Stimulated activated CD8-positive, alpha-beta memory T cell treated with anti-CD3 and anti-CD28 coated beads, Interleukin-4, amount 100 ng/mL, for 24 hours (primary cell): ENCODE data around the gene FHIP1A.

Source experiments
- DNase-seq: peaks from one replicate; pipeline ENCODE4 v3.0.0-alpha.2; 2020; ENCODE audit warnings: low read depth

Gene FHIP1A

DNA sequence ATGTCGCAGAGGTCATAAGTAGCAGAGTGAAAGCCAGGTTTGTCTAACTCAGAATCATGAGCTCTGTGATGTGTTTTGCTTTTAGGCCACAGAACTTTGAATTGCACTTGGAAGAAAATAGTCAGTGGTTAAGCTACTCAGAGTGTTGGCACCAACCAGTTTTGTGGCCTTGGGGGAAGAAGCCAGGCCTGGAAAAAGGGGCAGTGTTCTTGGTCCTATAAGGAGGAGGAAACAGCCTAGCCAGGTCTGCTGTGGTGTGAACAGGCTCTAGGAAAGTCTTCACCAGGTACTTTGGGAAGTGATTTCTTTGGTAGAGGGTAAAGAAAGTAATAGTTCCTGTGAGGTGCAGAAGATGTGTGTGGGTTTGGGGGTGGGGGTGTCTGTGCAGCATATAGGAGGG lies 49.2 kb downstream of the FHIP1A start:
- DNase-seq = no peak
